ENCODE results near the gene DLG2. TPM values are rescaled to one million over a fixed set of nuclear protein-coding genes. Genes with fewer than 3 reads are reported as not detected.

Gene DLG2
- total RNA-seq, 4 donors from 2014 or later = 37.9 to 71.5 (median 44.9) TPM

DNA sequence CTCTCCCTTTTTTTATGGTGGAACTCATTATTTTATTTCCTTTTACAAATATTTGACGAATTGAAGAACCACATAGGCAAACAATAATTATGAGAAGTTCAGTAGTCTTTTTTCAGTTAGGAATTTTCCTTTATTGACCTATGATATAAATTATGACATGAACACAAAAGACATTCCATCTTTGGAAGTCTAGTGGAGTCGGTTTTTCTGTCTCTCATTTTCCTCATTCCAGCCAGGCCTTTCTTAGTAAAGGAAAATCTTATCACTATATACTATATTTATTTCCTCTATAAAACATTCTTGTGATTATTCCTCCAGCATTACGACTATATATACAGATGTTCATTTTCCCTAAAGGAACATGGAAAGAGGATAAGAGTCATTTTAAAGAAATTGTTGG, 1046.1 kb downstream of the DLG2 start:
- H3K9me3 ChIP-seq = no peaks in the 10 kb centered on the region
- DNase-seq (ENCODE audit: low spot score in 2 of 2) = no peak
- WGBS = 63% methylated on average over 3 of the region's 3 CpGs
- H3K27ac ChIP-seq = no peak overlapping the region
- no peaks in the 10 kb centered on the region for H3K4me1 ChIP-seq
- no peak for TF ChIP-seq EP300 (IDR thresholded peaks at IDR 0.05)
- TF ChIP-seq POLR2AphosphoS5 (IDR thresholded peaks at IDR 0.05) = no peak
- H3K27me3 ChIP-seq = no peaks in the 10 kb centered on the region
- H3K4me3 ChIP-seq = no peak overlapping the region
- H3K36me3 ChIP-seq = no peaks in the 10 kb centered on the region

DNA sequence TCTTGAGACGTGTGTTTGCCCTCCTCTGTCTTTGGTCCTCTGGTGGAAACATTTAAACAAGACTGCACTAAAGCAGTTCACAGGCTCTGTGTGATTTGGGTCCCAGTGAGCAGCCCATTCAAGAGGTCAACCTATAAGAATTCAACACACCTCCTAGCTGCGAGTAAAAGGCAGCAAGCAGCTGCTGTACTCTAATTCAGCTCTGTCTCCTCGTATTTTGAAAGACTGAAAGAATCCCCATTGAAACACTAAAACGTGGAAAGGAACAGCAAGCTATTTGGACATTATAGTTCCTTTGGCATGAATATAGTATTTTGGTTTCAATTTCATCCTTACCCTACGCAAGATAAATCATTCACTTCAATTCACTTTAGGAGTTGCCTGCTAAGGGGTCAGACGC, 1046.7 kb downstream of the DLG2 start:
- no peaks in the 10 kb centered on the region for H3K27me3 ChIP-seq
- DNase-seq (ENCODE audit: low spot score in 2 of 2) = no peak
- H3K4me1 ChIP-seq = no peaks in the 10 kb centered on the region
- no peaks in the 10 kb centered on the region for H3K36me3 ChIP-seq
- no peaks in the 10 kb centered on the region for H3K9me3 ChIP-seq
- 84% methylated on average over 6 of the region's 6 CpGs for WGBS
- no peak overlapping the region for H3K27ac ChIP-seq
- H3K4me3 ChIP-seq = no peak overlapping the region
- TF ChIP-seq POLR2A (IDR thresholded peaks at IDR 0.05) (no peak), POLR2AphosphoS5 (IDR thresholded peaks at IDR 0.05) (no peak), EP300 (IDR thresholded peaks at IDR 0.05) (no peak)
- TF ChIP-seq, protein P1, sequence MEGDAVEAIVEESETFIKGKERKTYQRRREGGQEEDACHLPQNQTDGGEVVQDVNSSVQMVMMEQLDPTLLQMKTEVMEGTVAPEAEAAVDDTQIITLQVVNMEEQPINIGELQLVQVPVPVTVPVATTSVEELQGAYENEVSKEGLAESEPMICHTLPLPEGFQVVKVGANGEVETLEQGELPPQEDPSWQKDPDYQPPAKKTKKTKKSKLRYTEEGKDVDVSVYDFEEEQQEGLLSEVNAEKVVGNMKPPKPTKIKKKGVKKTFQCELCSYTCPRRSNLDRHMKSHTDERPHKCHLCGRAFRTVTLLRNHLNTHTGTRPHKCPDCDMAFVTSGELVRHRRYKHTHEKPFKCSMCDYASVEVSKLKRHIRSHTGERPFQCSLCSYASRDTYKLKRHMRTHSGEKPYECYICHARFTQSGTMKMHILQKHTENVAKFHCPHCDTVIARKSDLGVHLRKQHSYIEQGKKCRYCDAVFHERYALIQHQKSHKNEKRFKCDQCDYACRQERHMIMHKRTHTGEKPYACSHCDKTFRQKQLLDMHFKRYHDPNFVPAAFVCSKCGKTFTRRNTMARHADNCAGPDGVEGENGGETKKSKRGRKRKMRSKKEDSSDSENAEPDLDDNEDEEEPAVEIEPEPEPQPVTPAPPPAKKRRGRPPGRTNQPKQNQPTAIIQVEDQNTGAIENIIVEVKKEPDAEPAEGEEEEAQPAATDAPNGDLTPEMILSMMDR (IDR thresholded peaks at IDR 0.05) = no peak

DNA sequence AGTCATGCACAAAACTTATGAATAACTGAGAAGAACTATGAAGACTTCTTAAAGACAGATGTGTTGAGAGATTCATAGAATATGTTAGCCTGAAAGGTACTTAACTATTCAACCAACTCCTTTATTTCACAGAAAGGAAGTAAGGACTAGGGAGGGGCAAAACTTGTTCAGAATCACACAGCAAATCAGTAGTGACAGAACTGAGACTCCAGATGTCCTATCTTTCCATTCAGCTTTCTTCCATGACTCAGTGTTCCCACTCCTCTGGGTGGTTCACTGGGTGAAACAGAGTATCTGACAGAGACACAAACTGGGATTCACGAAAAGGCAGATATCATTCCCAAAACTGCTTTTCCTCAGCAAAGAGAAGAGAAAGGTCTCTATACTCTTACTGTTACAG, 1053.3 kb downstream of the DLG2 start:
- no peaks in the 10 kb centered on the region for H3K36me3 ChIP-seq
- WGBS = 73% methylated on average over 1 of the region's 1 CpG
- no peaks in the 10 kb centered on the region for H3K4me1 ChIP-seq

DNA sequence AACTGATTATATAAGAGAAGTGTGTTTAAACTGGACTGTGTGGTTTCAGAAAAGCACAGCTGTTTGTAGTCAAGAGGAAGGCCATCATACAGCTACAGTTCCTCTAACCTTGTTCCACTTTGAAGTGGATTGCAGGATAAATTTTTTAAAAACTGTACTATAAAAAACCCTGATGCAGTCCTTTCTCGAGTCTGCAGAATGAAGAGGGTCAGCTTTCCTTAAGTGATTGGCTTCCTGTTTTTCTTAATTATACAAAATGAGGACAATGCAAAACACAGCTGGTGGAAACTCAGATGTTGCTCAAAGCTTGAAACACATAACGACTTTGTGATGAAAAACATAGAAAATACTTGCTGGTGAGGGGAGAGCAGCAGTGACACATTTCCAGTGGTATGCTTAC, 1060.5 kb downstream of the DLG2 start:
- TF ChIP-seq POLR2A (IDR thresholded peaks at IDR 0.05) (no peak), EP300 (IDR thresholded peaks at IDR 0.05) (no peak), POLR2AphosphoS5 (IDR thresholded peaks at IDR 0.05) (no peak)
- TF ChIP-seq, protein P1 (IDR thresholded peaks at IDR 0.05) = no peak
- no peaks in the 10 kb centered on the region for H3K36me3 ChIP-seq
- 49% methylated on average over 2 of the region's 2 CpGs for WGBS
- no peak overlapping the region for H3K27ac ChIP-seq
- no peaks in the 10 kb centered on the region for H3K27me3 ChIP-seq
- no peaks in the 10 kb centered on the region for H3K4me1 ChIP-seq
- DNase-seq (ENCODE audit: low spot score in 2 of 2) = no peak
- H3K4me3 ChIP-seq = no peak overlapping the region
- no peaks in the 10 kb centered on the region for H3K9me3 ChIP-seq

More for the DNA sequence above, 1053.3 kb downstream of the DLG2 start:
- TF ChIP-seq, protein P1 (IDR thresholded peaks at IDR 0.05) = no peak
- no peak for TF ChIP-seq POLR2A (IDR thresholded peaks at IDR 0.05)
- no peak for TF ChIP-seq EP300 (IDR thresholded peaks at IDR 0.05)
- TF ChIP-seq POLR2AphosphoS5 (IDR thresholded peaks at IDR 0.05) = no peak
- DNase-seq (ENCODE audit: low spot score in 2 of 2) = no peak
- Histone ChIP-seq H3K27ac (no peak overlapping the region), H3K9me3 (no peaks in the 10 kb centered on the region), H3K4me3 (no peak overlapping the region), H3K27me3 (no peaks in the 10 kb centered on the region)

DNA sequence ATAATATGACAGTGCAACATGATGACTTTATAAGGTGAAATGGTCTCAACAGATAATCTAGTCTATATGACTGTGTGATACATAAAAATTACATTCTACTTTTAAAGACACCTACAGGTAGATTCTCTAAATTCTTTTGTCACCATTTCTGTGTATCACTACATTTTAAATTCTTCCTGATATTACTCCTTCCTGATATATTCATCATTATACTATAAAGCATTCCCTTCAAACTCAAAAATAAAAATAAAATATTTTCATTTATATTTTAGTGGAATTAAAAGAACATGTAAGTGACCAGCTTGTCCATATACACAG, 1062.3 kb downstream of the DLG2 start:
- TF ChIP-seq, protein P1 (IDR thresholded peaks at IDR 0.05) = no peak
- no peak for TF ChIP-seq EP300 (IDR thresholded peaks at IDR 0.05)
- no peak for TF ChIP-seq POLR2AphosphoS5 (IDR thresholded peaks at IDR 0.05)
- no peak for TF ChIP-seq POLR2A (IDR thresholded peaks at IDR 0.05)
- DNase-seq (ENCODE audit: low spot score in 2 of 2) = no peak
- H3K27ac ChIP-seq = no peak overlapping the region
- H3K27me3 ChIP-seq = no peaks in the 10 kb centered on the region
- no peaks in the 10 kb centered on the region for H3K4me1 ChIP-seq
- H3K9me3 ChIP-seq = no peaks in the 10 kb centered on the region
- H3K36me3 ChIP-seq = no peaks in the 10 kb centered on the region
- no peak overlapping the region for H3K4me3 ChIP-seq

DNA sequence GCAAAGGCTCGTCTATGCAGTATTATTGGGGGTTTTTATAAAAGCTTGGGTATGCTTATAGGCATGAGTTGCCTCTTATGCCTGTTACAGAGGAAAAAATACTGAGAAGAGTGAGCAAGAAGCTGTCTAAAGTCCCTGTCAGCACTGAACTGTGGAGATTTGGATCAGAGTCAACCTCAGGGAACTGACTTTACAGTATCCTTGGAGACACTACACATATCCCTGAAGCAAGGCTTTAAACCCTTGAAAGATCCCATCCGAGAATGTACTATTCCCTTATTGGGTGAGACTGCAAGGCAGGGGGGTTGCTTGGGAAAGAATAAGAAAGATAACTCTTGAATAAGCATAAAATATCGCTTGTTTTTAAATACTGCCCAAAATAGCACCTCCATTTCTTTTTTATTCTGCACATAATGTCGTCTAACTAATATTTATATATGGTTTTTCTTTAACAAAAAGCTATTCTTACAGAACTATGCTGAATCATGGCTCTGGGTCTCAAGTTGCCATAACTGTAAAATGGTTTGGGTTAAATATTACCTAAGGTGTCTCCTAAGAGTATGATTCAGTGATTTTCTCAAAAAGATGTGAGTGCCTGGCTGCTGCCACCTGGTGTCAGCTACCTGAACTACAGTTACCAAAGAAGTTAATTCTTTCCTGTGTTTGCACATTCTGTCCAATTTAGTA, 1062.8 kb downstream of the DLG2 start:
- DNase-seq (ENCODE audit: low spot score in 2 of 2) = no peak
- no peak for TF ChIP-seq POLR2A (IDR thresholded peaks at IDR 0.05)
- TF ChIP-seq, protein P1 (IDR thresholded peaks at IDR 0.05) = peak in 1 of 2 donors; percentile 68
- Histone ChIP-seq H3K4me3 (no peak overlapping the region), H3K9me3 (no peaks in the 10 kb centered on the region), H3K27ac (no peak overlapping the region), H3K4me1 (no peaks in the 10 kb centered on the region), H3K36me3 (no peaks in the 10 kb centered on the region), H3K27me3 (no peaks in the 10 kb centered on the region)
- 68% methylated on average over 4 of the region's 4 CpGs for WGBS

All from suprapubic skin (tissue), 4 donors.